Right forelimb (tissue), 1 donor: ENCODE measurements around the gene DNAI1.
A peak's percentile ranks its signal among the peaks of the same experiment; 100 is the strongest.

Experiments used
- DNase-seq: peaks from one replicate; pipeline ENCODE4 v3.0.0-alpha.2; 2018

Gene DNAI1

GRCh38 chr9:34492051-34492450, 33.4 kb downstream of the DNAI1 start:
- DNase-seq = no peak

- peak; percentile 75 for DNase-seq
Measured at GRCh38 chr9:34493972-34494535, 35.4 kb downstream of the DNAI1 start.

- DNase-seq = no peak
Measured at GRCh38 chr9:34496149-34496712, 37.6 kb downstream of the DNAI1 start.

- DNase-seq = no peak
Measured at GRCh38 chr9:34498553-34498952, 39.9 kb downstream of the DNAI1 start.

GRCh38 chr9:34499076-34499475, 40.5 kb downstream of the DNAI1 start:
- DNase-seq = no peak

GRCh38 chr9:34500623-34501267, 42.1 kb downstream of the DNAI1 start:
- DNase-seq = peak; percentile 76

GRCh38 chr9:34501372-34501771, 42.8 kb downstream of the DNAI1 start:
- no peak for DNase-seq

- DNase-seq = peak; percentile 83
Measured at GRCh38 chr9:34501889-34502425, 43.4 kb downstream of the DNAI1 start.

- DNase-seq = no peak
Measured at GRCh38 chr9:34502471-34502870, 43.9 kb downstream of the DNAI1 start.

GRCh38 chr9:34502891-34503290, 44.3 kb downstream of the DNAI1 start:
- no peak for DNase-seq

- no peak for DNase-seq
Measured at GRCh38 chr9:34503406-34503805, 44.8 kb downstream of the DNAI1 start.

- DNase-seq = no peak
Measured at GRCh38 chr9:34505370-34506120, 46.9 kb downstream of the DNAI1 start.

- DNase-seq = no peak
Measured at GRCh38 chr9:34506623-34507022, 48.0 kb downstream of the DNAI1 start.

- DNase-seq = no peak
Measured at GRCh38 chr9:34507556-34507955, 49.0 kb downstream of the DNAI1 start.

- DNase-seq = no peak
Measured at GRCh38 chr9:34507966-34508365, 49.4 kb downstream of the DNAI1 start.

GRCh38 chr9:34508463-34508862, 49.9 kb downstream of the DNAI1 start:
- no peak for DNase-seq

- DNase-seq = no peak
Measured at GRCh38 chr9:34508951-34509350, 50.3 kb downstream of the DNAI1 start.

- no peak for DNase-seq
Measured at GRCh38 chr9:34510497-34511468, 52.2 kb downstream of the DNAI1 start.

GRCh38 chr9:34512131-34513078, 53.8 kb downstream of the DNAI1 start:
- peak; percentile 61 for DNase-seq

GRCh38 chr9:34513567-34514214, 55.1 kb downstream of the DNAI1 start:
- DNase-seq = no peak

GRCh38 chr9:34514401-34514800, 55.8 kb downstream of the DNAI1 start:
- no peak for DNase-seq
